SU-DHL-6 (cell line): Measurements from ENCODE around the gene IRX4.

Source experiments
- CTCF ChIP-seq: fragments of 200-600 bp; sonication (generic); IDR thresholded peaks from one replicate; pipeline ENCODE4 v1.5.1; 2017; ENCODE audit warnings: antibody characterized with exemption, mild to moderate bottlenecking, low read length, moderate library complexity; ENCODE audit not compliant: insufficient read depth, poor library complexity, severe bottlenecking
- EZH2phosphoT487 ChIP-seq: fragments of 200-600 bp; sonication (generic), shearing (Covaris generic); conservative IDR thresholded peaks from 2 replicates; pipeline ENCODE4 v1.6.1; 2018; ENCODE audit warnings: mild to moderate bottlenecking, antibody characterized with exemption, low read length, moderate library complexity, mixed read lengths

- TF ChIP-seq CTCF = no peak
- TF ChIP-seq EZH2phosphoT487 = no peak
Measured at GRCh38 chr5:1923341-1923740, 40.6 kb upstream of the IRX4 start.
